ENCODE data around the gene GJA3. TPM values are rescaled to one million over a fixed set of nuclear protein-coding genes. Genes with fewer than 3 reads are reported as not detected.
A peak's percentile ranks its signal among the peaks of the same experiment; 100 is the strongest.

The GJA3 gene
- total RNA-seq, 2 experiments from 2014 or later, result 0.14 to 0.29 TPM

DNA sequence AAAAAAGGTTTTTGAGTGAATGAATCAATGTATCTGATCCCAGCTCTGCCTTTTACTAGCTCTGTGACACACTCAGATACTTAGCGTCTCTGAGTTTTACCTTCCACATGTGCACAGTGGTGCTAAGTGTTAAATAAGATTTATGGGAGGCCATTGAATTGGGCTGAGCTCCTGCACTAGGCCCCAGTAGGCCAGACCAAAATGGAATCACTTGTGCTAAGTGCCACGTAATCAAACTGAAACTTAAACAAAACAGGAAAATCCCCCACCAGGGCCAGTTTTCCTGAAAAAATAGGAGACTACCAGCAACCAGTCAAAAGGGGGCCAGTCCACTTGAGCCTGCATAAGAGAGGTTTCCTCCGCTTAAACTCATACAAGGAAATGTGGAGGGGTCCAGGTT is 40.9 kb downstream of the GJA3 start:
- Mint-ChIP-seq H3K27ac (peak overlapping the region; percentile 57), H3K36me3 (no peaks in the 10 kb centered on the region), H3K4me3 (peak overlapping the region; percentile 45), H3K27me3 (peaks cover 6% of the 10 kb centered on the region), H3K4me1 (ENCODE audit: low read depth) (peaks cover 10% of the 10 kb centered on the region), H3K9me3 (no peaks in the 10 kb centered on the region)
- ChIA-PET POLR2A (interaction anchor here (1.2 to 3.8 kb wide), 3 partner anchors 8 to 42 kb away, joined by 4 to 29 read pairs (median 9); partner anchors contain the start of gene GJA3), CTCF (interaction anchor here (0.8 to 2.3 kb wide), 3 partner anchors 8 to 135 kb away, joined by 3 to 16 read pairs (median 3); partner anchors contain the start of gene GJA3)
- intact Hi-C loops (cut with micrococcal nuclease), result loop anchor here (10.0 kb wide), 1 partner anchor 135 kb away; no protein-coding TSS in a partner anchor
- DNase-seq, result no peak

DNA sequence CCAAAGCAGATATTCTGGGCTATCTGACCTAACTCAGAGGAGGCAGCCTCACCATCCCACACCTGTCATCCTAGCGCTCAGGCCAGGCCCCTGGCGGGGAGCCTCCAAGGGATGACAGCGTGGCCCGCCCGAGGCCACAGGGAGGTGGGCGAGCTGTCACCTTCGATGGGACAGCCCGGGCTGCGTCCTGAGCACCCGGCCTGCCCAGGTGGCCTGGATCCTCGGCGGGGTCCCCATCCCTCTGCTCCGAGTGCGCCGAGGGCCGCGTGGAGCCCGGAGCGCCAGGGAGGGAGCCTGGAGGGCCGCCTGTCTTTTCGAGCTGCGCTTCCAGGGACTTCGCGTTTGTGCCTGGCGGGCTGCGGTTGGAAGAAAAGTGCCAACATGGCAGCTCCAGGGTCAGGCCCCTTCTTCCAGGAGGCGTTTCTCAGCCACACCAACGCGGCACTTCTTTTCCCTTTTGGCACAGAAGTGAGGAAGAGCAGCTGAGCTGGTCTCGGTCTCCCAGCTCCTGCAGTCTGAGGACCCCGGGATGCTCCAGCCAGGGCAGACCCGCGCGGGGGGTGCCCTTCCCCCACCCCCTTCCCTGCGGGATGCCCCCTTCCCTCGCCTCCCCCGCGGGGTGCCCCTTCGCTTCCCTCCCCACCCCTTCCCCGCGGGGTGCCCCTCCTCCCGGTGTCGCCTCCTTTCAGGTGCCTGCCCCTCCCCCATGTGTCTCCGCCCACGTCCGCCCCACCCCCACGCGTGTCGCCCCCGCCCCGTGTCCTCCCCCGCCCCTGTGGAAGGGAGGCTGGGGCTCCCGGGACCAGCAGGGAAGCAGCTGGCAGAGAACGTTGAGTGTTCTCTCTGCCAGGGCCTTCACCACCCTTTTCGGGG is 42.3 kb downstream of the GJA3 start:
- peak; percentile 25 for DNase-seq
- intact Hi-C loops (cut with micrococcal nuclease), result no loop called here
- peak overlapping the region; percentile 80 for H3K4me3 Mint-ChIP-seq
- no peaks in the 10 kb centered on the region for H3K36me3 Mint-ChIP-seq
- H3K27ac Mint-ChIP-seq, result peak overlapping the region; percentile 45
- no peaks in the 10 kb centered on the region for H3K9me3 Mint-ChIP-seq
- peaks cover 10% of the 10 kb centered on the region for H3K4me1 Mint-ChIP-seq (ENCODE audit: low read depth)
- ChIA-PET POLR2A (interaction anchor here (1.0 to 3.8 kb wide), 3 partner anchors 9 to 41 kb away, joined by 3 to 29 read pairs (median 4); no protein-coding TSS in a partner anchor), CTCF (interaction anchor here (2.3 kb wide), 1 partner anchor 9 kb away, joined by 16 read pairs; no protein-coding TSS in a partner anchor)
- peaks cover 2% of the 10 kb centered on the region for H3K27me3 Mint-ChIP-seq

DNA sequence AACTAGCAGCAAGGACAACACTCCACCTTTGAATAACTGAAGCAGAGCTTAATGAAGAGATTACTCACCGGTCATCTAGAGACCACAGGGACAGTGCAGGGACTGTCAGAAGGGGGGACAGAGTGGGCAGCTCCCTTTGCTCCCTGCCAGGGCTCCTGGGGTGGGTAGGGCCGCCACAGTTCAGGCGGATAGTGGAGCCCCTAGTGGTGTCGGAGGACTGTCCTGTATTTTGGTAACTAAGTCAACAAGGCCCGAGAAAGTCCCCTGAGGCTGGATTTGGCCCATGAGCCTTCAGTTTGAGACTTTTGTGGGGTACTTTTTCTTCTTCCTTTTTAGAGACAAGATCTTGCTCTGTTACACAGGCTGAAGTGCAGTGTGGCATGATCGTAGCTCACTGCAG is 44.6 kb downstream of the GJA3 start:
- no peaks in the 10 kb centered on the region for H3K9me3 Mint-ChIP-seq
- peaks cover 10% of the 10 kb centered on the region for H3K4me1 Mint-ChIP-seq (ENCODE audit: low read depth)
- no peak for DNase-seq
- intact Hi-C loops (cut with micrococcal nuclease), result no loop called here
- CTCF ChIA-PET, result interaction anchor here (0.6 kb wide), 1 partner anchor 40 kb away, joined by 3 read pairs; no protein-coding TSS in a partner anchor
- no peak overlapping the region for H3K4me3 Mint-ChIP-seq
- H3K27me3 Mint-ChIP-seq, result peaks cover 2% of the 10 kb centered on the region
- no peak overlapping the region for H3K27ac Mint-ChIP-seq
- POLR2A ChIA-PET, result no interaction called here
- no peaks in the 10 kb centered on the region for H3K36me3 Mint-ChIP-seq

DNA sequence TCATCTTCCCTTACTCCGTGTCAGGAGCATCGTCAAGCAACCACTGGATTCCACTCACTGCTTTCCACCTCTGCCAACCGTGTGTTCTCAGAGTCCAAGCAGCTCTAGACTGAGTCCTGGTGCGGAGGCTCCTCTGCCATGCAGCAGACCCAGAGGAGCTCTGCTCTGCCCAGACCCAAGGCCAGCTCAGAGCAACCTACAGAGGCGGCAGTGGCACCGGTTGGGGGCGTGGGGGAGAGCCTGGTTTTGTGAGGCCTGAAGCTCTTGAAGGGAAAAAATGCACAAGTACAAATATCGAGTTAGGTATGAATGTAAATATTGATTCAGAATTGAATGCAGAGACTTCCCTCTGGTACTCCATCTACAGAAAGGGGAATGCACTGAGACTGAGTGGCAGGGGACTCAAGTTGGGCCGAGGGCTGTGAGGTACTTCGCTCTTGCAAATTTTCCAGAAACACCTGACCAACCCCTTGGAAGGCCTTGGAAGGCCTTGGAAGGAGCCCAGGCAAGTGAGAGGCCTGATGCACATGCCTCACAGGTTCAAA is 46.7 kb downstream of the GJA3 start:
- POLR2A ChIA-PET, result no interaction called here
- H3K36me3 Mint-ChIP-seq, result no peaks in the 10 kb centered on the region
- H3K4me1 Mint-ChIP-seq (ENCODE audit: low read depth), result peaks cover 2% of the 10 kb centered on the region
- no peak overlapping the region for H3K27ac Mint-ChIP-seq
- H3K4me3 Mint-ChIP-seq, result no peak overlapping the region
- CTCF ChIA-PET, result no interaction called here
- intact Hi-C loops (cut with micrococcal nuclease), result no loop called here
- H3K27me3 Mint-ChIP-seq, result peaks cover 1% of the 10 kb centered on the region
- no peak for DNase-seq
- H3K9me3 Mint-ChIP-seq, result no peaks in the 10 kb centered on the region

DNA sequence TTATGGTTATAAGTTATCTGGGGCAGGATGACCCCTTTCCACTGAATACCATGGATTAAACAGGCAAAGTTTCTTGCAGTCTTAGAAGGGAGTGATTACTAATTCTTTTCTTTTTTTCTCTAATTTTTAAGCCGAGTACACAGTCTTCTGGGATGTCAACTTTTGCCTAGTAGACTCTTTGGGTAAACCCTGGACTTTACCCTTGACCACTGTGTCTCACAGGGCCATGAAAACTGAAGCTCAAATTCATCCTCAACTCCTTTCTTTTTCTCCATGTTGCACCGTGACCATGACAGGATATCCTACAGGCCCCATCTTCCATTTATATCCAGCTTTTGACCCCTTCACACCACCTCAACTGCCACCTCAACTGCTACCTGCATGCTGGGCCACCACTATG is 51.8 kb downstream of the GJA3 start:
- no peaks in the 10 kb centered on the region for H3K9me3 Mint-ChIP-seq
- peaks cover 13% of the 10 kb centered on the region for H3K27me3 Mint-ChIP-seq
- CTCF ChIA-PET, result interaction anchor here (1.3 kb wide), 1 partner anchor 19 kb away, joined by 4 read pairs; no protein-coding TSS in a partner anchor
- no peak overlapping the region for H3K4me3 Mint-ChIP-seq
- intact Hi-C loops (cut with micrococcal nuclease), result no loop called here
- POLR2A ChIA-PET, result no interaction called here
- DNase-seq, result no peak
- H3K4me1 Mint-ChIP-seq (ENCODE audit: low read depth), result no peaks in the 10 kb centered on the region
- no peak overlapping the region for H3K27ac Mint-ChIP-seq
- H3K36me3 Mint-ChIP-seq, result no peaks in the 10 kb centered on the region

DNA sequence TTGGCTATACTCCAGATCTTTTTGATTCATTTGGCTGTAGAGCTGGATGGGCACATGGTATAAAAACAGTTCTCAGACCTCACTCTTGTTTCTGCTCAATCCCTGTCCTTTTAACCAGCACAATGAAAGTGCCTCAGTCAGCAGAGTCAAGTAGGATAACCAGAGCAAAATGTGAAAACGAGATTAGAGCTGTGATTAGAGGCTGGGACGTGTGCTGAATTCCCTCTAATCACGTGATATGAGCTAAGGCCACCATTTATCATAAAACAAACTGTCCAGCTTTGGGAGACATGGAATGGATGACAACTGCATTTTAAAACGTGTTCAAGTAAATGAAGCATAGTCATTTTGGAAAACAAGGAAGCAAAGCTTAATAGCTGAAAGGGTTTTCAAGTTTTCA is 54.1 kb downstream of the GJA3 start:
- POLR2A ChIA-PET, result no interaction called here
- Mint-ChIP-seq H3K27me3 (peaks cover 22% of the 10 kb centered on the region), H3K27ac (no peak overlapping the region), H3K4me3 (no peak overlapping the region), H3K9me3 (no peaks in the 10 kb centered on the region), H3K4me1 (ENCODE audit: low read depth) (no peaks in the 10 kb centered on the region), H3K36me3 (no peaks in the 10 kb centered on the region)
- intact Hi-C loops (cut with micrococcal nuclease), result no loop called here
- CTCF ChIA-PET, result no interaction called here
- DNase-seq, result no peak

DNA sequence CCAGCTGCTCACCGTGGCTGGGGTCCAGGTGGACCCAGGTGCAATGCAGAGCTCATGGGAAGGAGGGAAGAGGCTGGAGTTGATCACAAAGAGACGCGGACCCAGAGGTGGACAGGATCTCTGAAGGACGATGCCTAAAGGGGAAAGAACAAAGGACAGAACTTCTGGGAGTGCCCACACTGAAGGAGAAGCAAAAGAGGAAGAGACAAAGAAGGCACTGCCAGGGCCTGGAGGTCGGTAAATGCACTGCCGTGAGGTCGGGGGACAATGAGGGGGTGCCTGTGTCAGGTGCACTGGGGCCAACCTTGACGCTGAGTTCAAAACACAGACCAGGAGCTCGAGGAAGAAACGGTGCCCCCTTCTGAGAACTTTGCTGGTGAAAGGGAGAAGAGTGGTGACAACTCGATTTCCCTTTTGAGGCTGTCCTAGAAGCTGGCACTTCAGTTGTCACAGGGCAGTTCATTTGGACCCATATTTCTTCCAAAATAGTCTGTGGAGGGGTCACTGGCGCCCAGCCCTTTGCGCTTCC is 55.6 kb downstream of the GJA3 start:
- no peak for DNase-seq
- peaks cover 32% of the 10 kb centered on the region for H3K27me3 Mint-ChIP-seq
- no peak overlapping the region for H3K27ac Mint-ChIP-seq
- no peak overlapping the region for H3K4me3 Mint-ChIP-seq
- ChIA-PET POLR2A (no interaction called here), CTCF (no interaction called here)
- no peaks in the 10 kb centered on the region for H3K4me1 Mint-ChIP-seq (ENCODE audit: low read depth)
- no peaks in the 10 kb centered on the region for H3K36me3 Mint-ChIP-seq
- H3K9me3 Mint-ChIP-seq, result no peaks in the 10 kb centered on the region
- intact Hi-C loops (cut with micrococcal nuclease), result no loop called here

DNA sequence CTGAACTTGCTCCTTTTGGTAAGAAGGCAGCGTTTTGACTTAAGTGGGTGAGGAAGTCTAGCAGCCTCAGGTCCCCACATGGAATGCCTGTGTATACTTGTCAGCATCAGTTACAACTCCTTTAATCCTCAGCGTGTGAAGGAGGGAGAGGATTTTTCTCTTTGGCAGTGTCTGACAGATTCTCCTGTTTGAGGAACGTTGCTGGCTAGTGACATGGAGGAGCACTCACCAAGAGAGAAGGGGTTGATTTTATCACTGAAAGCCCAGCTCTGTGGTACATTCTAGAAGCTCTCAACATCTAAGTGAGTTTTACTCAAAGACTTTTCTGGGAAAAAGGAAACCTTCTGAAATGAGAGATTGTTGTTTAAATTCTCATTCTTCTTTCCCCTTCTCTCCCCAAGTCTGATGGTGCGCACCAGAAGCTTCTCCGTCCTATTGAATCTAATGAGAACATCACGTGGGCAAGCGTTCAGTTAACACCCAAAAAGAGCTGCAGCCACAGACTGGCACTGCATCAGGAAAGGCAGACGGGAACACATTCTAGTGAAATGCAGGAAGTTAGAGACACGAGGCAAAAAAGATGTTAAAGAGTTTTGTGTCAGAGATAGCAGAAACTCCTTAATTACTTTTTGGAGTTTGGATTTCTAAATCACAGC is 58.2 kb downstream of the GJA3 start:
- DNase-seq, result no peak
- Mint-ChIP-seq H3K4me3 (no peak overlapping the region), H3K27ac (no peak overlapping the region), H3K36me3 (no peaks in the 10 kb centered on the region), H3K27me3 (peaks cover 42% of the 10 kb centered on the region), H3K9me3 (no peaks in the 10 kb centered on the region), H3K4me1 (ENCODE audit: low read depth) (no peaks in the 10 kb centered on the region)
- intact Hi-C loops (cut with micrococcal nuclease), result no loop called here
- ChIA-PET POLR2A (no interaction called here), CTCF (interaction anchor here (1.0 kb wide), 1 partner anchor 25 kb away, joined by 3 read pairs; no protein-coding TSS in a partner anchor)

DNA sequence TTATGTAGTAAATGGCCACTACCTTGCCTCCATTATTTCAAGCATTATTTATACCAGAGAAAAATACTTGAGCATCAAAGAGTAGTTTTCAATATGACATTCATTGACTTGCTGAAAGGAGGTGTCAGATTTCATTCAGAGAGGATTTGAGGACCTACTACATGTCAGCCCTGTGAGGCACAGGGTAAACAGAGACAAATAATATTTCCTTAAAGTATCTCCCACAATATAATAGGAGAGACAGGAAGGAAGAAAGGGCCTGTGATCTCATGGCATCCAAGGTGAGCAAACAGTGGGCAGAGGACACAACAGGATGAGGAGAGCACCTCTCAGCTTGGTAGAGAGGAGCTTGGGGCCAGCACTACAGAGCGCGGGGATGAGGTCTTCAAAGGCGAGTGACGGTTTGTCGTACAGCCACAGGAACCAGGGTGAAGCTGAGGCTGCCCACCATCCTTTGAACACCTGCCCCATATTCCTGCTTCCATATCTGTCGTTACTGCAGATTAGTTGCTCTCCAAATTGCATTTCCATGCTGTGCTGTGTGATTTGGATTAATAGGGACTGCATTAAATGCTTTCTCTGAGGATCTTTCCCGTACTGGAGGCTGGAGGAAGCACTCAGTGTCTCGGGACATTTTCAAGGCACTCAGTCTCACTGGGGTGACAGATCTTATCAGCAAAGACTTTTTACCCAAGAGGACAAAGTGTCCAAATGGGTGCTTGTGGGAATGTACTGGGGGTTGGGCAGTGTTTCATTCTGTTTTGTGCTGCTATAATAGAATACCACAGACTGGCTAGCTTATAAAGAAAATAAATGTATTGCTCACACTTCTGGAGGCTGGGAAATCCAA is 59.2 kb downstream of the GJA3 start:
- no peak overlapping the region for H3K4me3 Mint-ChIP-seq
- DNase-seq, result no peak
- ChIA-PET CTCF (interaction anchor here (1.7 kb wide), 1 partner anchor 65 kb away, joined by 5 read pairs; no protein-coding TSS in a partner anchor), POLR2A (interaction anchor here (1.0 kb wide), 1 partner anchor 8 kb away, joined by 3 read pairs; no protein-coding TSS in a partner anchor)
- no peaks in the 10 kb centered on the region for H3K36me3 Mint-ChIP-seq
- peaks cover 38% of the 10 kb centered on the region for H3K27me3 Mint-ChIP-seq
- no peaks in the 10 kb centered on the region for H3K9me3 Mint-ChIP-seq
- no peaks in the 10 kb centered on the region for H3K4me1 Mint-ChIP-seq (ENCODE audit: low read depth)
- H3K27ac Mint-ChIP-seq, result no peak overlapping the region
- intact Hi-C loops (cut with micrococcal nuclease), result no loop called here

DNA sequence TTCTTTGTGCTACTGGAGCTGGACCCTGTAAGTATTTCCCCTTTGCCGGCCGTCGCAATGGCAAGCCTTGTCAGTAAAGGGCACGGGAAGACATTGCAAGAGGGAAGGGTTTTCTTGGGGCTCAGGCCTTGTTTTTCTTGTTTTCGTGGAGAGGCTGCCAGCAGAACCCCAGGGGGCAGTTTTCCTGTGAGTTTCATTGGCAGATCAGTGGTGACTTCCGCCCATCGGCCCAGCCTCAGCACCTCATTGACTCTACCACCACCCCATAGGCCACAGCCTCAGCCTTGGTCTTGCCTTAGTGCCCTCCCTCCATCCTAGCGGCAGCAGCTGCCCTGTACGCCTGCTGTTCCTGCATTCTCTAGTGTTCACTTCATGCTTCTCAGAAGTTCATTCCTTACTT is 61.5 kb downstream of the GJA3 start:
- no peak overlapping the region for H3K4me3 Mint-ChIP-seq
- H3K4me1 Mint-ChIP-seq (ENCODE audit: low read depth), result no peaks in the 10 kb centered on the region
- no peak for DNase-seq
- H3K9me3 Mint-ChIP-seq, result no peaks in the 10 kb centered on the region
- no peak overlapping the region for H3K27ac Mint-ChIP-seq
- H3K36me3 Mint-ChIP-seq, result no peaks in the 10 kb centered on the region
- ChIA-PET POLR2A (no interaction called here), CTCF (no interaction called here)
- intact Hi-C loops (cut with micrococcal nuclease), result no loop called here
- H3K27me3 Mint-ChIP-seq, result peaks cover 30% of the 10 kb centered on the region

DNA sequence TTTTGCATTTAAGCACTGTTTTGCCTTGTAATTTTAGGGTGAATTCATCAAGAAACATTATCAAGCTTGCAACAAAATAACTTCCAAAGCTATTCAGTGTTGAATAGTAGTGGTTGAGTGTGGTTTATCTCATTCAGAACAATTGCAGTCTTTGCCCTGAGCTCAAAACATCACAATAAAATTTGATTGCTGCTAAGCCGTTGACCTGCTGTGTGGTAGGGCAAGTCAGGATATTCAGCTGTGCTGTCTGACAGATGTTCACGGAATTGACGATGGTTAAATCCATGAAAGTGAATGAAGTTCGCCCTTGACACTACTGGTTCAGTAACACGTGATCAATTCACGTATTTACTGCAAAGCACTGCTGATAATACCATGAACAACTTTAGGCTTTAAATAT is 66.9 kb downstream of the GJA3 start:
- H3K4me3 Mint-ChIP-seq, result no peak overlapping the region
- DNase-seq, result no peak
- ChIA-PET CTCF (interaction anchor here (0.5 kb wide), 1 partner anchor 108 kb away, joined by 3 read pairs; no protein-coding TSS in a partner anchor), POLR2A (interaction anchor here (1.0 kb wide), 1 partner anchor 8 kb away, joined by 3 read pairs; no protein-coding TSS in a partner anchor)
- H3K4me1 Mint-ChIP-seq (ENCODE audit: low read depth), result no peaks in the 10 kb centered on the region
- H3K27me3 Mint-ChIP-seq, result peaks cover under 1% of the 10 kb centered on the region
- intact Hi-C loops (cut with micrococcal nuclease), result loop anchor here (5.0 kb wide), 1 partner anchor 68 kb away; the partner anchor contains the start of gene GJA3
- H3K9me3 Mint-ChIP-seq, result no peaks in the 10 kb centered on the region
- H3K27ac Mint-ChIP-seq, result no peak overlapping the region
- no peaks in the 10 kb centered on the region for H3K36me3 Mint-ChIP-seq
